KOPT-K1 (cell line): ENCODE data around the gene PHF2.
A peak's percentile ranks its signal among the peaks of the same experiment; 100 is the strongest.

Experiments
- H3K27ac ChIP-seq: fragments of 200-600 bp; sonication (generic); 2 replicates; pipeline ENCODE4 v1.5.1; 2016; ENCODE audit warnings: antibody characterized with exemption, mild to moderate bottlenecking, low read depth, low read length; ENCODE audit not compliant: poor library complexity, severe bottlenecking
- H3K36me3 ChIP-seq: fragments of 200-600 bp; sonication (generic); 2 replicates; pipeline ENCODE4 v1.5.1; 2017; ENCODE audit warnings: antibody characterized with exemption, mild to moderate bottlenecking, low read length, moderate library complexity; ENCODE audit not compliant: insufficient read depth
- H3K9me3 ChIP-seq: fragments of 200-600 bp; sonication (generic); 2 replicates; pipeline ENCODE4 v1.5.1; 2017; ENCODE audit warnings: antibody characterized with exemption, low read length, mild to moderate bottlenecking; ENCODE audit not compliant: insufficient read depth, poor library complexity, severe bottlenecking

The PHF2 gene

GRCh38 chr9:93576258-93577077 is at the start of gene PHF2:
TSS of gene PHF2 (plus strand) at chr9:93576584. CDS start at chr9:93576774, 190 bp downstream.
- Histone ChIP-seq H3K27ac (peak within 1 kb of the TSS; percentile 77), H3K36me3 (no peaks in the 10 kb centered on the region), H3K9me3 (peaks cover under 1% of the 10 kb centered on the region)

GRCh38 chr9:93531374-93531773 is 45.0 kb upstream of the PHF2 start:
- no peak overlapping the region for H3K27ac ChIP-seq
- H3K36me3 ChIP-seq: peaks cover 99% of the 10 kb centered on the region
- no peaks in the 10 kb centered on the region for H3K9me3 ChIP-seq

- H3K36me3 ChIP-seq: peaks cover 99% of the 10 kb centered on the region
- no peak overlapping the region for H3K27ac ChIP-seq
- no peaks in the 10 kb centered on the region for H3K9me3 ChIP-seq
Observed at GRCh38 chr9:93532141-93532540, 44.2 kb upstream of the PHF2 start.

GRCh38 chr9:93533863-93534262 is 42.5 kb upstream of the PHF2 start:
- H3K27ac ChIP-seq: no peak overlapping the region
- H3K9me3 ChIP-seq: no peaks in the 10 kb centered on the region
- peaks cover 99% of the 10 kb centered on the region for H3K36me3 ChIP-seq

GRCh38 chr9:93536167-93536566 is 40.2 kb upstream of the PHF2 start:
- Histone ChIP-seq H3K27ac (no peak overlapping the region), H3K36me3 (peaks cover 98% of the 10 kb centered on the region), H3K9me3 (no peaks in the 10 kb centered on the region)

GRCh38 chr9:93536874-93537273 is 39.5 kb upstream of the PHF2 start:
- no peaks in the 10 kb centered on the region for H3K9me3 ChIP-seq
- H3K36me3 ChIP-seq: peaks cover 92% of the 10 kb centered on the region
- no peak overlapping the region for H3K27ac ChIP-seq

- Histone ChIP-seq H3K27ac (no peak overlapping the region), H3K36me3 (peaks cover 92% of the 10 kb centered on the region), H3K9me3 (no peaks in the 10 kb centered on the region)
Observed at GRCh38 chr9:93540305-93540704, 36.1 kb upstream of the PHF2 start.

GRCh38 chr9:93541005-93541404 is 35.4 kb upstream of the PHF2 start:
- Histone ChIP-seq H3K36me3 (peaks cover 92% of the 10 kb centered on the region), H3K27ac (no peak overlapping the region)

GRCh38 chr9:93541581-93542349 is 34.6 kb upstream of the PHF2 start:
- H3K9me3 ChIP-seq: no peaks in the 10 kb centered on the region
- no peak overlapping the region for H3K27ac ChIP-seq
- H3K36me3 ChIP-seq: peaks cover 92% of the 10 kb centered on the region

More at GRCh38 chr9:93541005-93541404, 35.4 kb upstream of the PHF2 start:
- H3K9me3 ChIP-seq: no peaks in the 10 kb centered on the region

GRCh38 chr9:93543117-93543516 is 33.3 kb upstream of the PHF2 start:
- no peaks in the 10 kb centered on the region for H3K9me3 ChIP-seq
- no peak overlapping the region for H3K27ac ChIP-seq
- H3K36me3 ChIP-seq: peaks cover 92% of the 10 kb centered on the region

GRCh38 chr9:93546356-93546755 is 30.0 kb upstream of the PHF2 start:
- peaks cover 92% of the 10 kb centered on the region for H3K36me3 ChIP-seq
- H3K27ac ChIP-seq: no peak overlapping the region
- H3K9me3 ChIP-seq: no peaks in the 10 kb centered on the region

- no peak overlapping the region for H3K27ac ChIP-seq
- no peaks in the 10 kb centered on the region for H3K9me3 ChIP-seq
- H3K36me3 ChIP-seq: peaks cover 94% of the 10 kb centered on the region
Observed at GRCh38 chr9:93549611-93550010, 26.8 kb upstream of the PHF2 start.

- Histone ChIP-seq H3K9me3 (no peaks in the 10 kb centered on the region), H3K36me3 (peaks cover 94% of the 10 kb centered on the region), H3K27ac (no peak overlapping the region)
Observed at GRCh38 chr9:93552923-93553322, 23.5 kb upstream of the PHF2 start.

GRCh38 chr9:93555370-93555769 is 21.0 kb upstream of the PHF2 start:
- H3K9me3 ChIP-seq: no peaks in the 10 kb centered on the region
- H3K36me3 ChIP-seq: peaks cover 96% of the 10 kb centered on the region
- no peak overlapping the region for H3K27ac ChIP-seq

GRCh38 chr9:93557366-93558137 is 18.8 kb upstream of the PHF2 start:
- peaks cover 96% of the 10 kb centered on the region for H3K36me3 ChIP-seq
- no peaks in the 10 kb centered on the region for H3K9me3 ChIP-seq

More at GRCh38 chr9:93557366-93558137, 18.8 kb upstream of the PHF2 start:
- H3K27ac ChIP-seq: no peak overlapping the region
